HG02759 (cell line): ENCODE measurements around the gene CD40.
"Not testable (repeated sequence)": the region's sequence is repeated elsewhere in the genome, so short reads cannot be mapped to it uniquely, and the experiment has no call there.

Experiments
- ATAC-seq: cut with Tn5 transposase; IDR thresholded peaks from one replicate; pipeline ENCODE4 v1.9.1; 2021; ENCODE audit warnings: mild to moderate bottlenecking, moderate library complexity; ENCODE audit not compliant: unreplicated experiment

CD40 gene

GRCh38 chr20:46091622-46092535 lies 26.2 kb upstream of the CD40 start:
- not testable (repeated sequence) for ATAC-seq

DNA sequence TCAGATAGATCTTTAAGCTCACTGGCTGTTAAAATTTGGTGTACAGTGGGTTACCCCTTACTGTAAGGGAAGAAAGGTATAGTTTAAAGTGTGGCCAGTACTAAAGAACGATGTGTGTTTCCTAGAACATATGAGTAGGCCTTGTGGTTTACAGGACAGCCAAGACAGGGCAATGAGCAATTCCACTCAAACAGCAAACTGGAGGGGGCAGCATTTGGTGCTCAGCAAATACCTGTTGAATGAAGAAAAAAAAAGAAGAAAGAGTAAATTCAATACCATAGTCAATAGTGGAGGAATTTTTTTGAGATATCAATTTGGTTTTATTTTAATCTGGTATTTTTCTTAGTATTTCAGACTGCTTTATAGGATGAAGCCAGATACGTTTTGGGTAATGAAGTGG lies 24.6 kb upstream of the CD40 start:
- no peak for ATAC-seq

- no peak for ATAC-seq
Observed at GRCh38 chr20:46099491-46100287, 18.4 kb upstream of the CD40 start.

DNA sequence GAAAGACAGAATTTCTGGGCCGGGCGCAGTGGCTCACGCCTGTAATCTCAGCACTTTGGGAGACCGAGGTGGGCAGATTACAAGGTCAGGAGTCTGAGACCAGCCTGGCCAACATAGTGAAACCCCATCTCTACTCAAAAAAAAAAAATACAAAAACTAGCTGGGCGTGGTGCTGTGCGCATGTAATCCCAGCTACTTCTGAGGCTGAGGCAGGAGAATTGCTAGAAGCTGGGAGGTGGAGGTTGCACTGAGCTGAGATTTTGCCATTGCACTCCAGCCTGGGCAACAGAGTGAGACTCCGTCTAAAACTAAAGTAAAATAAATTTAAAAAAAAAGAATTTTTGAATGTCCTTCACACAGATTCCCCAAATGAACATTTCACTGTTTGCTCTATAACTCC lies 17.7 kb upstream of the CD40 start:
- not testable (repeated sequence) for ATAC-seq

- no peak for ATAC-seq
Observed at GRCh38 chr20:46100988-46101387, 17.1 kb upstream of the CD40 start.

DNA sequence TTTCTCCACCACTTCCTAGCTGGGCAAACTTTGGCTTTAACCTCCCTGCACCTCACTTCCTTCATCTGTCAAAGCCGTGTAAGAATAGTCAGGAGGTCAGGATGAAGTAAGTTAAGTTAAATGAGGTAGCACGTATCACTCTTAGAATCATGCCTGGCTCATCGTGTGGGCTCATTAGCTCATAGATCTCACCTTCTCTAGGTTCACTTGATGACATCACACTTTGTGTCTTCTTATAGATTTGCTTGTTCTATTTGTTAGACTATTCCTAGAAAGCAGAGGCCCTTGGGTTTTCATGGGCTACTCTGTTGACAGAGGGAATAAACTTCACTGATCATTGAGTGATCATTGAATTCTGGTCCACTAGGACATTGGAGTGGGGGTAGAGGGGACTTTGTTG lies 16.2 kb upstream of the CD40 start:
- ATAC-seq = no peak

- ATAC-seq = no peak
Observed at GRCh38 chr20:46102940-46103339, 15.2 kb upstream of the CD40 start.

DNA sequence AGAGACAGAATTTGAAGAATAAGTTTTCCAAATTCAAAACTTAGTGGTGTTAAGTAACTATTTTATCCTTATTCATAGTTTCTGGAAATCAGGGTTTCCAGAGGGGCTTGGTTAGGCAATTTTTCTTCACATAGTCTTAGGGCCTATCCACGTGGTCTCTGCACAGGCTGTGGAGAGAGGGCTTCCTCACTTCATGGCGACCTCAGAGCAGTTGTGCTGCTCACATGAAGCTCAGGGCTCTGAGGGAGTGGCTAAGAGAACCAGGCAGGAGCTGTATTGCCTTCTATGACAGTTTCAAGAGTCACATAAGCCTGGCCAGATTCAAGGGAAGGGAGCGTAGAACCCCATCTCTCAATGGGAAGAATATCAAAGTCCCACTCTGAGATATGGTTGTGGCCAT lies 13.9 kb upstream of the CD40 start:
- no peak for ATAC-seq

GRCh38 chr20:46107061-46107460 lies 11.1 kb upstream of the CD40 start:
- no peak for ATAC-seq

- peak; percentile 84 for ATAC-seq
Observed at GRCh38 chr20:46108435-46108841, 9.7 kb upstream of the CD40 start.

DNA sequence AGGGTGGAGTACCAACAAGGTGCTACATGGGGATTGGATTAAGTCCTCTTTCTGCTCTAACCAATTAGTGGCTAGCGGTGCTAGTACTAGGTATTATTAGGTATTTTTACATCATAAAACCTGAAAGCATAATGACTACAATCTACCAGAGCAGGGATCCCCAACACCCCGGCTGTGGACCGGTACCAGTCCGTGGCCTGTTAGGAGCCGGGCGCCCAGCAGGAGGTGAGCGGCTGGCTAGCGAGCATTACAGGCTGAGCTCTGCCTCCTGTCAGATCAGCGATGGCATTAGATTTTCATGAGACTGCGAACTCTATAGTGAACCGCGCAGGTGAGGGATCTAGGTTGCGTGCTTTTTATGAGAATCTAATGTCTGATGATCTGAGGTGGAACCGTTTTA lies 9.1 kb upstream of the CD40 start:
- ATAC-seq = no peak

GRCh38 chr20:46111028-46111835 lies 6.9 kb upstream of the CD40 start:
- peak; percentile 44 for ATAC-seq

DNA sequence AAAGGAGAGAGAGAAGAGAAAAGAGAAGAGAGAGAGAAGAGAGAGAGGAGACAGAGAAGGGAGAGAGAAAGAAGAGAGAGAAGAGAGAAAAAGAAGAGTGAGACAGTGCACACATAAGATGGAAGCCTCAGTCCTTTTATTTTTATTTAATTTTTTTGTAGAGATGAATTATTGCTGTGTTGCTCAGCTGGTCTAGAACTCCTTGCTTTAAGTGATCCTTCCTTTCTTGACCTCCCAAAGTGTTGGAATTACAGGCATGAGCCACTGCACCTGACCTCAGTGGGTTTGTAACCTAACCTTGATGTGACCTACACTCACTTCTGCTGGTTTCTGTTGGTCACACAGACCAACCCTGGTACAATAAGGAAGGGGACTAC lies 6.3 kb upstream of the CD40 start:
- ATAC-seq = no peak

DNA sequence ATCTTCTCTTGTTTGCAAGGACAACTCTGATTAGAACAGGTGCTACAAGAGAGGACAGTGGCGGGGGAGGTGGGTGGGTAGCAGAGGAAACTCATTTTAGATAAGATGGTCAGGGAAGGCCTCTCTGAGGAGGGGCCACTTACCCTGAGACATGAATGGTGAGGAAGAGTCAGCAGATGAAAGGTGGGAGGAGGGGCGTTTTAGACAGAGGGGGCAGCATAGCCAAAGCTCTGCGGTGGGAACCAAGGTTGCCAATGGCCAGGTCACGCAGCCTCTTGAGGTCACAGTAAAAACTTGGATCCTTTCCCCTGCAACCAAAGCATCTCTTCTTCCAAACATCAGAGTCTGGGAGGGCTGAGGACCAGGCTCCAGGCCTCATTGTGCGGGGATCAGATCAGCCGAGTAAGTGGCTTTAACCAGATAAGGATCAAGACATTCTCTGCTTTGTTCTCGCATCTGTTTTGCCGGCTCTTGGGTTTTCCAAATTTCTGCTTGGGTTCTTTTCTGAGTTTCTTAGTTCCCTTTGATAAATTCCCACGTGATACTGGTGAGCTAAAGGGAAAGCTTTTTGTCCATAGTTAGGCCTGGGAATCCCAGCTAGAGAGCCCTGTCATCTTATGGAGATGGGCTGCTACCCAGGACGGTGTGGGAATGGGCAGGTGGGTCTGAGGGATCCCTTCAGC lies 5.5 kb upstream of the CD40 start:
- ATAC-seq = no peak

GRCh38 chr20:46113113-46113470 lies 5.0 kb upstream of the CD40 start:
- ATAC-seq = no peak

DNA sequence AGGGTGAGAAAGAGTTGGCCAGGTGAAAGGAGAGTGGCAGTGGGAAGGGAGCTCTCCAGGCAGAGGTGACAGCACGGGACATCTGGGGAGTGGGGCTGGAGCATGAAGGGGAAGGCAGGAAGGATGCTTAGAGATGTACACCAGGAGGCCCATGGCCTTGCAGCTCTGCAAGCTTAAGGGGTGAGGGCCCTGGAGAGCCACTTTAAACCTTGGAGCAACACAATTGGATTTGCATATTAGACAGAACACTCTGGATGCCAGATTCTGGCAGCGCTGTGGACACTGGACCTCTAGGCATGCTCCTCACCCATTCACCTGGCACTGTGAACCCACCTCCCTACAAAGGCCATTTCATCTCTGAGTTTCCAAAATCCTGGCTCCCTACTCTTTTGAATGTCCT lies 3.7 kb upstream of the CD40 start:
- ATAC-seq = no peak

GRCh38 chr20:46118481-46119020 lies 437 bp downstream of the CD40 start:
- peak; percentile 49 for ATAC-seq

DNA sequence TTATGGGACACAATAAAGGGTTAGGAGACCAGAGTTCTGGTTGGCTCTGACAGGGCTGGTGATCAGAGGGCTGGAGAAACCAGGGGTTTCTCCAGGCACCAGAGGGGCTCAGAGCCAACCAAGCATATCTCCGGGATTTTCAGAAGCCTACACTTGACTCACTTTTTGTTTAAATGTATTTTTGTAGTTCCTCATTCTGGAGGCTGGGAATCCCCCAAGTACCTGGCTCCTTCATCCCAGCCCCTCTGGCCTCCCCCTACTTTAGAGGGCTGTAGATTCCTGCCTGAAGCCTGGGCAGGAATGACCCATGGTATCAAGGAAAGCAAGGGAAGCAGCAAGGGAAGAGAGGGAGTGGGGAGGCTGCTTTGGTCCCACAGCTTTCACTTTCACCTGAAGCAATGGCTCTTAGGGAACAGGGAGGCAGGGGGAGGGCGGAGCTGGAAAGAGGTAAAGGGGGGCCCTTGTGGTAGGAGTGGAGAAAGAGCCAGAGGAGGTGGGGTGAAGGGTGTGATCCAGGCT lies 973 bp downstream of the CD40 start:
- ATAC-seq = peak; percentile 33

- ATAC-seq = no peak
Observed at GRCh38 chr20:46119547-46119946, 1.4 kb downstream of the CD40 start.

GRCh38 chr20:46120136-46120535 lies 2.0 kb downstream of the CD40 start:
- ATAC-seq = no peak
